ENCODE data around the gene FAIM.
A peak's percentile ranks its signal among the peaks of the same experiment; 100 is the strongest.
"Not testable (repeated sequence)": the region's sequence is repeated elsewhere in the genome, so short reads cannot be mapped to it uniquely, and the experiment has no call there.

FAIM gene

DNA sequence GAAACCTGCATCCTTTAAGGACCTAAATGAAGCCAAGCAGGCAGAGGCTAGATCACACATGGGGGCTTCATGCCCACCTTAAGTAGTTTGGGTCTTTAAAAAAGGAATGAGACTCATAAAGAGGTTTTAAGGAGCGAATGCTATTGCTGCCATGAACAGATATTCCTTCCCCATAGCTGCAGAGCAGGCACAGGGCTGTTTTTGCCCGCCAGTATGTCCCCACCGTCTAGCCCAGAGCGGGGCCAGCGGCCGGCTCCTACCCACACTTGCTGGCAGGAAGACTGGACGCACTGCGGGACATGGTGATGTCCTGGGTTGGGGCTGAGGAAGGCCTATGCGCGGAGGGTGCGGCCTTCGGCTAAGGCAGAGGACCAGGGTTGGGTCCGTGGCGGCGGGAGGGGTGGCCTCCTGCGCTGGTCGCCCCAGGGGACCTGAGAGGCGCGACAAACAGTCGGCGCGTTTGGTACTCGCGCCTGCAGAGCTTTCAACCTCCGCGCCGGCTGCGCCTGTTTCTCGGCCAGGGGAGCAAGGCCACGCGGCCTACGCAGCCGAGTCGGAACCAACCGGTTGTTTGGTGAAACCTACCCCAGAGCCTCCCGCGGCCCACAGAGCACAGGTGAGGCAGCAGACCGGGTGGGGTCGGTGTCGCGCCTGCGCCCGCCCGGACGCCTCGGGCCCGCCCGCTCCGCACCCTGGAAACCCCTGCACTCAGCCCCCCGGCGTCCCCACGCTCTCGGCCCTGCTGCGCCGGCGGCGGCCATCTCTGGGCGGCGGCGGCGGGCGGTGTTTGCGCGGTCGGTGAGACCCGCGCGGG, at the start of gene FAIM:
TSS of gene FAIM (plus strand) at position 450 of the 814 bp plus-strand sequence. CDS start 10,956 bp downstream, outside the sequence.
- H3K27me3 ChIP-seq (replicated peaks; ENCODE audit: insufficient read depth, low read length) = no peaks in the 10 kb centered on the region
- peak within 1 kb of the TSS; percentile 64 for H3K4me3 ChIP-seq (ENCODE audit: low read length)
- H2AFZ ChIP-seq (ENCODE audit: low read length) = peak within 1 kb of the TSS; percentile 88
- H3K27ac ChIP-seq (ENCODE audit: low read length) = peak within 1 kb of the TSS; percentile 61; the same call in 1 of the 2 replicates
- TF ChIP-seq, protein P1, sequence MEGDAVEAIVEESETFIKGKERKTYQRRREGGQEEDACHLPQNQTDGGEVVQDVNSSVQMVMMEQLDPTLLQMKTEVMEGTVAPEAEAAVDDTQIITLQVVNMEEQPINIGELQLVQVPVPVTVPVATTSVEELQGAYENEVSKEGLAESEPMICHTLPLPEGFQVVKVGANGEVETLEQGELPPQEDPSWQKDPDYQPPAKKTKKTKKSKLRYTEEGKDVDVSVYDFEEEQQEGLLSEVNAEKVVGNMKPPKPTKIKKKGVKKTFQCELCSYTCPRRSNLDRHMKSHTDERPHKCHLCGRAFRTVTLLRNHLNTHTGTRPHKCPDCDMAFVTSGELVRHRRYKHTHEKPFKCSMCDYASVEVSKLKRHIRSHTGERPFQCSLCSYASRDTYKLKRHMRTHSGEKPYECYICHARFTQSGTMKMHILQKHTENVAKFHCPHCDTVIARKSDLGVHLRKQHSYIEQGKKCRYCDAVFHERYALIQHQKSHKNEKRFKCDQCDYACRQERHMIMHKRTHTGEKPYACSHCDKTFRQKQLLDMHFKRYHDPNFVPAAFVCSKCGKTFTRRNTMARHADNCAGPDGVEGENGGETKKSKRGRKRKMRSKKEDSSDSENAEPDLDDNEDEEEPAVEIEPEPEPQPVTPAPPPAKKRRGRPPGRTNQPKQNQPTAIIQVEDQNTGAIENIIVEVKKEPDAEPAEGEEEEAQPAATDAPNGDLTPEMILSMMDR (IDR thresholded peaks at IDR 0.05; ENCODE audit: low read length) = no peak
- TF ChIP-seq EZH2 (optimal IDR thresholded peaks at IDR 0.05; ENCODE audit: low read depth, low read length) (no peak), EZH2phosphoT487 (IDR thresholded peaks at IDR 0.05; ENCODE audit: low read length) (no peak)
- H4K20me1 ChIP-seq (ENCODE audit: insufficient read depth, low read length) = no peaks in the 10 kb centered on the region
- H3K9ac ChIP-seq (ENCODE audit: low read length) = peak within 1 kb of the TSS; percentile 83
- H3F3A ChIP-seq (ENCODE audit: insufficient read depth, low read length) = peaks cover 3% of the 10 kb centered on the region; the same call in 1 of the 2 replicates
- no peaks in the 10 kb centered on the region for H3K9me2 ChIP-seq (replicated peaks; ENCODE audit: insufficient read depth, low read length)
- H3K79me2 ChIP-seq (ENCODE audit: low read length) = peaks cover 10% of the 10 kb centered on the region
- H3K4me1 ChIP-seq (ENCODE audit: low read length) = no peaks in the 10 kb centered on the region
- DNase-seq = peak; percentile 68
- H3K9me3 ChIP-seq (replicated peaks; ENCODE audit: insufficient read depth, low read length) = no peaks in the 10 kb centered on the region
- no peaks in the 10 kb centered on the region for H3K36me3 ChIP-seq (replicated peaks; ENCODE audit: insufficient read depth, low read length)
- peak within 1 kb of the TSS; percentile 79 for H3K4me2 ChIP-seq (ENCODE audit: low read depth, low read length)

DNA sequence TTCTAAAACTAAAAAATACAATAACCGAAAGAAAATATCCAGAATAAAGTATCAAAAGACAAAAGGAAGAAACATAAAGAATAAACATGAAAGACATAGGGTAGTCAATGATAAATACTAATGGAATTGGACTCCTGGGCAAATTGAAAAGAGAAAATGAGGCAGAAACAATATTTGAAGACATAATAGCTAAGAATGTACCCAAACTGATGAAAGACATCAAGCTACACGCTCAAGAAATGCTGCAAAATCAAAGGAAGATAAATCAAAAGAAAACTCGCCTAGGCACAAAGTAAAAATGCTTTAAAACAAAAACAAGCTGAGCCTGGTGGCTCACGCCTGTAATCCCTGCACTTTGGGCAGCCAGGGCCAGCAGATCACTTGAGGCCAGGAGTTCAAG, 49.4 kb upstream of the FAIM start:
- TF ChIP-seq, protein P1 (IDR thresholded peaks at IDR 0.05; ENCODE audit: low read length) = no peak
- no peak for TF ChIP-seq EZH2 (optimal IDR thresholded peaks at IDR 0.05; ENCODE audit: low read depth, low read length)
- TF ChIP-seq EZH2phosphoT487 (IDR thresholded peaks at IDR 0.05; ENCODE audit: low read length) = no peak
- H3K79me2 ChIP-seq (ENCODE audit: low read length) = no peaks in the 10 kb centered on the region
- H3K9me2 ChIP-seq (replicated peaks; ENCODE audit: insufficient read depth, low read length) = no peaks in the 10 kb centered on the region

GRCh38 chr3:138560501-138560900, 48.1 kb upstream of the FAIM start:
- no peaks in the 10 kb centered on the region for H3K9me3 ChIP-seq (replicated peaks; ENCODE audit: insufficient read depth, low read length)
- no peaks in the 10 kb centered on the region for H3K27me3 ChIP-seq (replicated peaks; ENCODE audit: insufficient read depth, low read length)

More for the DNA sequence above, 49.4 kb upstream of the FAIM start:
- 0 out of 2 replicates have a peak, but pooled peaks cover 4% of the 10 kb centered on the region for H3K4me1 ChIP-seq (ENCODE audit: low read length)
- no peaks in the 10 kb centered on the region for H4K20me1 ChIP-seq (ENCODE audit: insufficient read depth, low read length)
- H3K4me2 ChIP-seq (ENCODE audit: low read depth, low read length) = no peak overlapping the region
- H3K9me3 ChIP-seq (replicated peaks; ENCODE audit: insufficient read depth, low read length) = no peaks in the 10 kb centered on the region
- H3K27ac ChIP-seq (ENCODE audit: low read length) = no peak overlapping the region
- no peaks in the 10 kb centered on the region; the same call in 1 of the 2 replicates for H3F3A ChIP-seq (ENCODE audit: insufficient read depth, low read length)
- no peak overlapping the region for H3K4me3 ChIP-seq (ENCODE audit: low read length)
- H3K9ac ChIP-seq (ENCODE audit: low read length) = no peak overlapping the region
- no peaks in the 10 kb centered on the region; the same call in 1 of the 2 replicates for H3K36me3 ChIP-seq (replicated peaks; ENCODE audit: insufficient read depth, low read length)
- H2AFZ ChIP-seq (ENCODE audit: low read length) = no peak overlapping the region
- DNase-seq = no peak
- H3K27me3 ChIP-seq (replicated peaks; ENCODE audit: insufficient read depth, low read length) = no peaks in the 10 kb centered on the region

GRCh38 chr3:138562902-138563301, 45.7 kb upstream of the FAIM start:
- H3F3A ChIP-seq (ENCODE audit: insufficient read depth, low read length); H3K4me1 ChIP-seq (ENCODE audit: low read length); H3K4me3 ChIP-seq (ENCODE audit: low read length); H3K9me2 ChIP-seq (replicated peaks; ENCODE audit: insufficient read depth, low read length); H3K9me3 ChIP-seq (replicated peaks; ENCODE audit: insufficient read depth, low read length); H3K9ac ChIP-seq (ENCODE audit: low read length); H4K20me1 ChIP-seq (ENCODE audit: insufficient read depth, low read length); H3K27ac ChIP-seq (ENCODE audit: low read length); H2AFZ ChIP-seq (ENCODE audit: low read length); DNase-seq; H3K79me2 ChIP-seq (ENCODE audit: low read length); H3K27me3 ChIP-seq (replicated peaks; ENCODE audit: insufficient read depth, low read length); H3K36me3 ChIP-seq (replicated peaks; ENCODE audit: insufficient read depth, low read length): not testable (repeated sequence)
- peak overlapping the region; percentile 45; the same call in 1 of the 2 replicates for H3K4me2 ChIP-seq (ENCODE audit: low read depth, low read length)

More at GRCh38 chr3:138560501-138560900, 48.1 kb upstream of the FAIM start:
- Histone ChIP-seq H3K27ac (ENCODE audit: low read length) (no peak overlapping the region), H3K9ac (ENCODE audit: low read length) (no peak overlapping the region), H3K4me1 (ENCODE audit: low read length) (0 out of 2 replicates have a peak, but pooled peaks cover 4% of the 10 kb centered on the region), H4K20me1 (ENCODE audit: insufficient read depth, low read length) (no peaks in the 10 kb centered on the region), H3F3A (ENCODE audit: insufficient read depth, low read length) (no peaks in the 10 kb centered on the region; the same call in 1 of the 2 replicates), H3K79me2 (ENCODE audit: low read length) (no peaks in the 10 kb centered on the region), H2AFZ (ENCODE audit: low read length) (no peak overlapping the region), H3K4me3 (ENCODE audit: low read length) (no peak overlapping the region), H3K36me3 (replicated peaks; ENCODE audit: insufficient read depth, low read length) (no peaks in the 10 kb centered on the region; the same call in 1 of the 2 replicates), H3K4me2 (ENCODE audit: low read depth, low read length) (no peak overlapping the region), H3K9me2 (replicated peaks; ENCODE audit: insufficient read depth, low read length) (no peaks in the 10 kb centered on the region)
- TF ChIP-seq, protein P1 (IDR thresholded peaks at IDR 0.05; ENCODE audit: low read length) = no peak
- TF ChIP-seq EZH2phosphoT487 (IDR thresholded peaks at IDR 0.05; ENCODE audit: low read length) = no peak
- no peak for TF ChIP-seq EZH2 (optimal IDR thresholded peaks at IDR 0.05; ENCODE audit: low read depth, low read length)
- no peak for DNase-seq

- not testable (repeated sequence) for H3K4me1 ChIP-seq (ENCODE audit: low read length); H3K27ac ChIP-seq (ENCODE audit: low read length); H2AFZ ChIP-seq (ENCODE audit: low read length); H3K4me2 ChIP-seq (ENCODE audit: low read depth, low read length); H3K9me2 ChIP-seq (replicated peaks; ENCODE audit: insufficient read depth, low read length); H3K9me3 ChIP-seq (replicated peaks; ENCODE audit: insufficient read depth, low read length); H4K20me1 ChIP-seq (ENCODE audit: insufficient read depth, low read length); H3K79me2 ChIP-seq (ENCODE audit: low read length); H3K9ac ChIP-seq (ENCODE audit: low read length); H3F3A ChIP-seq (ENCODE audit: insufficient read depth, low read length); H3K27me3 ChIP-seq (replicated peaks; ENCODE audit: insufficient read depth, low read length); H3K4me3 ChIP-seq (ENCODE audit: low read length); DNase-seq; H3K36me3 ChIP-seq (replicated peaks; ENCODE audit: insufficient read depth, low read length)
These were observed 42.3 kb upstream of the FAIM start for GRCh38 chr3:138566293-138566692.

Data from MM.1S (cell line).